GM12878 (cell line): Measurements from ENCODE around the gene SMAGP. TPM values are rescaled to one million over a fixed set of nuclear protein-coding genes. Genes with fewer than 3 reads are reported as not detected.
"Not testable (repeated sequence)": the region's sequence is repeated elsewhere in the genome, so short reads cannot be mapped to it uniquely, and the experiment has no call there.

Source experiments
- ATAC-seq: fragments of 200-7000 bp; cut with Tn5 transposase; 3 replicates; pipeline ENCODE4 v1.9.1; 2020; ENCODE audit warnings: mild to moderate bottlenecking, moderate library complexity
- BruUV-seq: library from RNA; stranded (reverse); fragments of 400-500 nt; replicated peaks from 2 replicates; lab custom pipeline; 2021; lab: Mats Ljungman, UMichigan
- CTCF ChIA-PET: fragments of 300-600 bp; sonication (Branson Sonifier 250); formaldehyde crosslinking; extraction: SDS; loops from one replicate; lab custom pipeline; 2021; ENCODE audit warnings: inconsistent platforms; lab: Yijun Ruan, JAX
- POLR2A ChIA-PET: fragments of 350-600 bp; formaldehyde crosslinking; extraction: SDS; loops from one replicate; lab custom pipeline; 2021; ENCODE audit warnings: inconsistent platforms; lab: Charles Lee
- RAD21 ChIA-PET: fragments of 300-600 bp; sonication (Branson Sonifier 250); formaldehyde crosslinking; loops from one replicate; lab custom pipeline; 2023; ENCODE audit warnings: antibody characterized with exemption; ENCODE audit not compliant: unreplicated experiment; lab: Charles Lee
- SMC1A ChIA-PET: fragments of 300-600 bp; sonication (Branson Sonifier 250); formaldehyde crosslinking; loops from one replicate; lab custom pipeline; 2023; ENCODE audit not compliant: unreplicated experiment, uncharacterized antibody; lab: Charles Lee
- DNase-seq: peaks from one replicate; pipeline ENCODE4 v3.0.0-alpha.2; 2011; ENCODE audit warnings: low read depth, low spot score
- FAIRE-seq: peaks from 3 replicates; lab custom pipeline; 2011; peaks lifted over from hg19 to GRCh38; lab: Jason Lieb, UNC
- H2AFZ ChIP-seq: 2 replicates; pipeline ENCODE4 v1.6.0; 2011; ENCODE audit warnings: low read depth, low read length, control low read depth; ENCODE audit not compliant: control insufficient read depth
- H3K27ac ChIP-seq: 2 replicates; pipeline ENCODE4 v1.5.1; 2011; ENCODE audit warnings: control low read depth; ENCODE audit not compliant: control insufficient read depth, insufficient read depth
- H3K27me3 ChIP-seq, 2 experiments: replicated peaks in 1 of 2; 2 replicates each; pipeline versions ENCODE4 v1.6.0 to v1.6.1; 2011; ENCODE audit warnings: low read length in 1 of 2; ENCODE audit not compliant: control insufficient read depth in 2 of 2, insufficient read depth in 2 of 2
- H3K36me3 ChIP-seq, 2 experiments: 2 replicates each; pipeline ENCODE4 v1.5.1; 2011; ENCODE audit warnings: low read length in 1 of 2; ENCODE audit not compliant: control insufficient read depth in 2 of 2, insufficient read depth in 2 of 2
- H3K4me1 ChIP-seq: 2 replicates; pipeline ENCODE4 v1.6.1; 2011; ENCODE audit warnings: mild to moderate bottlenecking, low read length, moderate library complexity, mixed read lengths; ENCODE audit not compliant: control insufficient read depth, insufficient read depth
- H3K4me2 ChIP-seq: 2 replicates; pipeline ENCODE4 v1.6.0; 2011; ENCODE audit warnings: control low read depth; ENCODE audit not compliant: control insufficient read depth, insufficient read depth
- H3K4me3 ChIP-seq: fragments of 200-600 bp; sonication (generic); 2 replicates; pipeline ENCODE4 v1.5.1; 2016
- H3K79me2 ChIP-seq: 2 replicates; pipeline ENCODE4 v1.6.0; 2011; ENCODE audit warnings: low read length; ENCODE audit not compliant: control insufficient read depth, insufficient read depth
- H3K9ac ChIP-seq: 2 replicates; pipeline ENCODE4 v1.8.0; 2011; ENCODE audit warnings: low read length, control low read depth, mixed read lengths; ENCODE audit not compliant: control insufficient read depth, insufficient read depth
- H3K9me3 ChIP-seq: replicated peaks from 3 replicates; pipeline ENCODE4 v1.5.1; 2011; ENCODE audit warnings: mild to moderate bottlenecking, low read length; ENCODE audit not compliant: control insufficient read depth, insufficient read depth
- H4K20me1 ChIP-seq: 2 replicates; pipeline ENCODE4 v1.6.0; 2011; ENCODE audit not compliant: control insufficient read depth, insufficient read depth
- RAD21 ChIP-seq: IDR thresholded peaks from 2 replicates; pipeline ENCODE4 v1.6.1; 2011; ENCODE audit warnings: mild to moderate bottlenecking, low read depth, low read length, moderate library complexity; ENCODE audit not compliant: insufficient read depth
- SMC3 ChIP-seq: IDR thresholded peaks from 2 replicates; pipeline ENCODE4 v1.6.1; 2011; ENCODE audit warnings: low read length, improper control_type of control experiment, borderline replicate concordance
- WGBS: methylation state at CpG from one replicate; pipeline ENCODE4 v1.1.6; 2016; ENCODE audit warnings: low lambda C conversion rate; ENCODE audit not compliant: insufficient replicate concordance, insufficient coverage; ENCODE audit errors: missing lambda C conversion rate; 5-methylcytosine and 5-hydroxymethylcytosine counted together
- in situ Hi-C: fragments of 300-500 bp; cut with MboI; formaldehyde crosslinking; loops from 9 replicates; pipeline ENCODE4 v1.14.3; 2018; ENCODE audit warnings: mixed read lengths
- intact Hi-C: fragments of 100-400 bp; cut with micrococcal nuclease; formaldehyde crosslinking; loops from one replicate; pipeline ENCODE4 v1.14.2; 2022; ENCODE audit not compliant: unreplicated experiment
- polyA plus RNA-seq, 11 experiments: library from polyadenylated mRNA; depleted of rRNA in 4 of 11; unstranded in 6 of 11; stranded (reverse) in 5 of 11; fragments of >200 nt; fragmentation: Nextera tagmentation in 4 of 11; fragmentation: Illumina TruSeq in 1 of 11; extraction: Ambion mirVana in 4 of 11; extraction: Trizol in 1 of 11; gene quantifications; 1 replicate in 1 of 11; 2 replicates in 10 of 11; pipeline versions ENCODE4 v1.2.1 to v1.2.3, GENCODE V29; 2011 to 2016; ENCODE audit warnings: inconsistent platforms in 2 of 11, missing spikeins in 2 of 11, low read depth in 1 of 11
- total RNA-seq, 4 experiments: library from RNA; depleted of rRNA in 3 of 4; stranded (reverse); fragments of >200 nt in 3 of 4; fragmentation: Illumina TruSeq in 1 of 4; extraction: Trizol in 1 of 4; gene quantifications; 2 replicates each; pipeline versions ENCODE4 v1.2.1 to v1.2.3, GENCODE V29; 2013 to 2021
- TF ChIP-seq, protein P1 (sequence below), 3 experiments: IDR thresholded peaks in 2 of 3; conservative IDR thresholded peaks in 1 of 3; 2 replicates each; pipeline ENCODE4 v1.5.1; 2011; ENCODE audit warnings: low read depth in 3 of 3, low read length in 3 of 3, mild to moderate bottlenecking in 3 of 3, control low read depth in 2 of 3, moderate library complexity in 2 of 3, inconsistent platforms in 1 of 3, mixed read lengths in 1 of 3; ENCODE audit not compliant: control insufficient read depth in 2 of 3, insufficient read depth in 1 of 3; ENCODE audit errors: extremely low read depth in 1 of 3

SMAGP gene
- total and polyA plus RNA-seq, 10 of the 15 experiments (the other 5 are each of a cell fraction or from before 2014, with no cell fraction given): 0.42 to 7.1 (median 3.9) TPM

DNA sequence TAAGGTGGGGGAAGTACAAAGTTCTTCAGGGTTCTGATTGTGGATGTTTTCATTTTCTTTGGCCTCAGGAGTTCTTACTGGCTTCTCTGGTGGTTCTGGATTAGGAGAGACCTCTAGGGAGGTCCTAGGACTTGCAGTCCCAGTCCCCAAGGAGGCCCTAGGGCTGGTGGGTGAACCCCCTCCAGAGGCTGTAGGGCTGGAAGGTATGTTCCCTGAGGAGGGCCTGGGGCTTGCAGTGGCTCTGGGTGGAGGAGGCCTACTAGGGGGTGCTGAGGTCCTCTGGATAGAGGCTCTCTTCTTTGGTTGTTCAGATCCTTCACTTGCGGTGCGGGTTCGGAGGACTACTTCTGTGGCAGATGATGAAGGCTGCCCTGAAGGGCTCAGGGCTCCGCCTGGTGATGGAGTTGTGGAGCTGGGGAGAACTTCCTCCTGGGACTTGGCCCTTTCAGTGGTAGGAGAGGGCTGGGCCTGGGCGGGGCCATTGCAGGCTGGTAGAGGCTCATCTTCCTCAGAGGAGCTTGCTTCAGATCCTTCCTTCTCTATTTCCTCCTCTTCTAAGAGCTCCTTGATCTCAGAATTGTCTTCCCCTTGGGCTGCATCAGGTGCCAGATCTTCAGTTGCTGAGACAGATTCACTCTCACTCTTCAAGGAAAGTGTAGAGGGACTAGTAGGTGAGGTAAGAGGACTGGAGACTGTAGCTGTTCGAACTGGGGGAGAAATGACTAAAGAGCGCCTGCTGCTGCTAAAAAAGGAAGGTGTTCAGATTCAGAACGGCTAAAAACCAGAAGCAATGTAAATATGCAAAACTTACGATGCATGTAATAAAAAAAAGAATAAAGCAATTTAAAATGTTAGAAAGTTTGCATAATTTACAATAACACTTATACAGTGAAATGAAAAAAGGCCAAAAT, 21.6 kb upstream of the SMAGP start:
- 41% methylated on average over 9 of the region's 9 CpGs for WGBS

More for the DNA sequence above, 21.6 kb upstream of the SMAGP start:
- RAD21 ChIA-PET, H3K4me2 ChIP-seq, H3K9ac ChIP-seq, DNase-seq, H3K9me3 ChIP-seq, H3K27ac ChIP-seq, H3K4me1 ChIP-seq, H4K20me1 ChIP-seq, in situ Hi-C loops, H3K79me2 ChIP-seq, H3K36me3 ChIP-seq, H3K4me3 ChIP-seq, intact Hi-C loops, H3K27me3 ChIP-seq: not testable (repeated sequence)
- ChIA-PET SMC1A (interaction anchor here (1.7 to 2.2 kb wide), 2 partner anchors 29 to 49 kb away, joined by 4 to 8 read pairs; no protein-coding TSS in a partner anchor), POLR2A (interaction anchor here (0.6 kb wide), 1 partner anchor 985 kb away, joined by 4 read pairs; no protein-coding TSS in a partner anchor), CTCF (interaction anchor here (0.9 to 5.6 kb wide), 4 partner anchors 21 to 466 kb away, joined by 3 to 28 read pairs (median 4); no protein-coding TSS in a partner anchor)
- H2AFZ ChIP-seq: peak overlapping the region; percentile 38; the same call in 1 of the 2 replicates
- FAIRE-seq (peak; percentile 44), ATAC-seq (peak; percentile 68)
- TF ChIP-seq, protein P1, sequence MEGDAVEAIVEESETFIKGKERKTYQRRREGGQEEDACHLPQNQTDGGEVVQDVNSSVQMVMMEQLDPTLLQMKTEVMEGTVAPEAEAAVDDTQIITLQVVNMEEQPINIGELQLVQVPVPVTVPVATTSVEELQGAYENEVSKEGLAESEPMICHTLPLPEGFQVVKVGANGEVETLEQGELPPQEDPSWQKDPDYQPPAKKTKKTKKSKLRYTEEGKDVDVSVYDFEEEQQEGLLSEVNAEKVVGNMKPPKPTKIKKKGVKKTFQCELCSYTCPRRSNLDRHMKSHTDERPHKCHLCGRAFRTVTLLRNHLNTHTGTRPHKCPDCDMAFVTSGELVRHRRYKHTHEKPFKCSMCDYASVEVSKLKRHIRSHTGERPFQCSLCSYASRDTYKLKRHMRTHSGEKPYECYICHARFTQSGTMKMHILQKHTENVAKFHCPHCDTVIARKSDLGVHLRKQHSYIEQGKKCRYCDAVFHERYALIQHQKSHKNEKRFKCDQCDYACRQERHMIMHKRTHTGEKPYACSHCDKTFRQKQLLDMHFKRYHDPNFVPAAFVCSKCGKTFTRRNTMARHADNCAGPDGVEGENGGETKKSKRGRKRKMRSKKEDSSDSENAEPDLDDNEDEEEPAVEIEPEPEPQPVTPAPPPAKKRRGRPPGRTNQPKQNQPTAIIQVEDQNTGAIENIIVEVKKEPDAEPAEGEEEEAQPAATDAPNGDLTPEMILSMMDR (IDR thresholded peaks at IDR 0.05 in 2 of 3, conservative IDR thresholded peaks at IDR 0.05 in 1 of 3; ENCODE audit: control insufficient read depth in 2 of 3, extremely low read depth in 1 of 3, insufficient read depth in 1 of 3, low read depth in 3 of 3, low read length in 3 of 3): peak; percentile 13 to 25 (median 24); a peak in 3 of 6 replicates
- TF ChIP-seq RAD21: peak; percentile 49
- TF ChIP-seq SMC3: peak; percentile 13; the same call in 1 of the 2 replicates
- BruUV-seq: TSS peak; percentile 61
